M059J (cell line): Measurements from ENCODE around the gene PML. TPM values are rescaled to one million over a fixed set of nuclear protein-coding genes. Genes with fewer than 3 reads are reported as not detected.
A peak's percentile ranks its signal among the peaks of the same experiment; 100 is the strongest.
"Not testable (repeated sequence)": the region's sequence is repeated elsewhere in the genome, so short reads cannot be mapped to it uniquely, and the experiment has no call there.

Experiments used
- DNase-seq: peaks from one replicate; pipeline ENCODE4 v3.0.0-alpha.2; 2012; ENCODE audit warnings: low read depth
- total RNA-seq: library from RNA; depleted of rRNA; stranded (reverse); fragments of >200 nt; shearing (Covaris generic); gene quantifications from 2 replicates; pipeline ENCODE4 v1.2.3, GENCODE V29; 2014

Gene PML
- total RNA-seq, 1 experiment from 2014 or later, result 74.6 TPM

DNA sequence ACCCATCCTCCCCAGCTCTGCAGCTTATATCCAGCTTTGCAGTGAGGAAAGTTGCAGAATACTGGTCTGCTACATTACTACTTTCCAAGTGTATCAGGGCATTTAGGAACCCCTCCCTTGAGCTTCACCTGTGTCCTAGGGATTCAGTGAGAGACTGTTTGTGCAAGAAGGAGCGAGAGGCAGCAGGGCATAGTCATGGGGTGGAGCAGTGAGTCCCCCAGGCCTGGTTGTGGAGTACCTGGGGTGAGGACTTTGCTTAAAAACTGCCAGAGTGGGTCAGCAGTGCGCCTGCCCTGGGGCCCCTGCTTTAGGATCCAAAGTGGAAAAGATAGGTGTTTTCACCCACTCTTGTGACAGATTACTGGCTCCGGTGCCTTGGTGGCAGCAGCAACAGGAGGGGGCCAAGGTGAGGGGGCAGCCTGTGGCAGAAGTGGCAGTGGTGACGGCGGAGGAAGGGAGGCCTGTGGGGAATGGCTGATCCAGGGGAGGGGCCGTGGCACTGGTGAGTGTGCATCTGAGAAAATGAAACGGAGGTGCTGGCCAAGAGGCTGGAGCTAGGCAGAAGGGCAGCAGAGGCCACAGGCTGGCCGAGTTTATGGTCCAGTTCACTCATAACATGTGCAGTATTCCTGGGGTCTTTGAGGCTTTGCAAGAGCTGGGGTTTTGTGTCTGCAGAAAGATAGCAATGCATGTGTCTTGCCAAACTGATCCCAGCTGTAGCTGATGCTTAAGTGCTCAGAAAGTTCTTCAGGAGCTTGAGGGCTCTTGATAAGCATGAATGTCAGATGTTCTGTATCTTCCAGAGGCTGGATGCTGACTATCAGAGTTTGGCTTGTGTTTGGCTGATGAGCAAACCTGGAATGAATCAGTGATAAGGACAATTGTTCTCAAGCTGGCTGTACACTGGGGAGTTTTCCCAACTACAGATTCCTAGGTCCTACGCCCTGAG lies 44.5 kb downstream of the PML start:
- DNase-seq, result no peak

GRCh38 chr15:74039656-74040010 lies 45.1 kb downstream of the PML start:
- no peak for DNase-seq

DNA sequence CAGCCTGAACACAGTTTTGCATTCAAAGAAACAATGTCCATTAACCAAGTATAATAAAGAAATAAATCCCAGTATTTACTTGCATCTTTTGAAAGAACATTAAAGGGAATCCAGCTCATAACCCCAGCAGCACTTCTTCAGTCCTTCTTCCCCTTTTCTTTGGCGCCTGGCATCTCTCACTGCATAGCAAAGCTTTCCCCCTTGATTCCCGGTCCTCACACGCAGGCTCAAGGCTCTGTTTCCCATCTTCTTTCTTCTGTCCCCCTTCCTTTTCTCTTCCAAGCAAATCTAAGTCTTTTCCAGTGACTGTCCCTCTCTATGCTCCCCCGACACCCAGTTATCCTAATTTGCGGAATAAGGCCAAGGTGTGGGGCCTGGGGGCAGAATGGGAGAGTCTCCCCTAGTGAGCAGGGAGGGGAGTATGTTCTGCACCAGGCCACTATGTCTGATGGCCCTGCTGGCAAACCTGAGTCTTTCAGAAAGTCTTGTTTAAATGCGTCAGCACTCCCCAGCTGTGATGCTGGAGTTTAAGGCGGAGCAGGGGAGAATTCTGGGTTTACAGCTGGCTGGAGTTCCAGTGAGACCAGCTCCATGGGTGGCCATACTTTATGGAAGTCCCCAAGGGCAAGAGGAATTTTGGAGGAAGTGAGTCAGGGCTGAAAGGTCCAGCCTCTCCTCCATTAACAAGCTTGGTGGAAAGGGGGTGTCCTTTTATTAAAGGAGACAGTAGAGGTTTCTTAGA lies 45.8 kb downstream of the PML start:
- DNase-seq, result peak; percentile 89

- DNase-seq, result no peak
Measured at GRCh38 chr15:74041311-74041756, 46.8 kb downstream of the PML start.

GRCh38 chr15:74041777-74042435 lies 47.4 kb downstream of the PML start:
- no peak for DNase-seq

GRCh38 chr15:74042603-74043424 lies 48.3 kb downstream of the PML start:
- DNase-seq, result no peak

DNA sequence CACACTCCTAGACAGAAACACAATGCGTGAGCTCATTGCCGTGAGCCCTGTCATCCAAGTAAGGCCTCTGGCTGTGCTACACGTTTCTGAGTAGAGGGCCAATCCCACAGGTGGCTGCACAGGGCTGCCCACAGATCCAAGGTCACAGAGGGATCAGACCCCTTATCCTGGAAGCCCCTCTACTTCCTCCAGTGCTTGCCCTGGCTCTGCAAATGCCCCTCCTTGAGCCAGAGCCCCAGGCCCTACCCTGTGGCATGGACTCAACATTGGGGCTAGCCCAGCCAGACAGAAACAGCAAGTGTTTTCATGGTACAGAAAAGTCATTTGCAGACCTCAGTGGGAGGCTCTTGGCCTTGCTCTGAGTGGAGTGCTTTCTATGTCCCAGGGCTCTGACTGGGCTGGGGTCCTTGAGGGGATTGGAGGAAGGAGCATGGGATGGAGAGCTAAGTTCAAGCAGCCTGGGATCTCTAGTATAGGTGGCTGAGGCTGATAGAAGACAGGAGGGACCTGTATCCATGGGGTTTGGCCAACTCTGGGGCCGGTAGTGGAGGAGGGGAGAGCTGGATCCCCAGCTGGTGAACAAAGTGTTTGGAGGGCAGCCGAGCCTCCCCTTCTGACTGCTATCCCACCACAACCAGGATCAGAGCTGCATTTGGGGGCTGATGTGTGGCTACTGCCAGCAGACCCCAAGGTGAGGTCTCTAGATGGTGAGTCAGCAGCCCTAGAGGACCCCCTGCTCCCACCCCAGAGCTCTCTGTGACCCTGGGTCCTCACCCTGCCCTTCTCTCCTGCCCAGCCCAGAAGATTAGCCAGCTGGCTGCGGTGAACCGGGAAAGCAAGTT lies 49.1 kb downstream of the PML start:
- no peak for DNase-seq

- no peak for DNase-seq
Measured at GRCh38 chr15:74044267-74045110, 50.0 kb downstream of the PML start.

- DNase-seq, result no peak
Measured at GRCh38 chr15:74045184-74045583, 50.7 kb downstream of the PML start.

- no peak for DNase-seq
Measured at GRCh38 chr15:74045636-74046274, 51.2 kb downstream of the PML start.

- DNase-seq, result no peak
Measured at GRCh38 chr15:74046275-74046674, 51.8 kb downstream of the PML start.

DNA sequence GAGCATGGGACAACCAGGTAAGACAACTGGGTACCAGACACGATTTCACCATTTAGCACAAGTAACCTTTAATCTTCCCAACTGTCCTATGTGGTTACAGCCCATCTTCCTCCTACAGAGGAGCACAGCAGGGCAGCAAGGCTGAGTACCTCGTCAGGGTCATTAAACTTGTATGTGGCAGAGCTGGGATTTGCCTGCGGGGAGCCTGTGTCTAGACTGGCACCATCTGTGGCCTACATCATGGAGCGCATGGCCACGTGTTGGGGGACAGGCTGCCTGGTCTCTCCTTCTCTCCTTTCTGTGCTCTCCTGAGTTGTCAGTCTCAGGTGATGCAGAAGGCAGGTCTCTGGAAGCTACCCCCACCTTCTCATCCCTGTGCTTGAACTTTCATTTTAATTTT lies 55.6 kb downstream of the PML start:
- DNase-seq, result no peak

DNA sequence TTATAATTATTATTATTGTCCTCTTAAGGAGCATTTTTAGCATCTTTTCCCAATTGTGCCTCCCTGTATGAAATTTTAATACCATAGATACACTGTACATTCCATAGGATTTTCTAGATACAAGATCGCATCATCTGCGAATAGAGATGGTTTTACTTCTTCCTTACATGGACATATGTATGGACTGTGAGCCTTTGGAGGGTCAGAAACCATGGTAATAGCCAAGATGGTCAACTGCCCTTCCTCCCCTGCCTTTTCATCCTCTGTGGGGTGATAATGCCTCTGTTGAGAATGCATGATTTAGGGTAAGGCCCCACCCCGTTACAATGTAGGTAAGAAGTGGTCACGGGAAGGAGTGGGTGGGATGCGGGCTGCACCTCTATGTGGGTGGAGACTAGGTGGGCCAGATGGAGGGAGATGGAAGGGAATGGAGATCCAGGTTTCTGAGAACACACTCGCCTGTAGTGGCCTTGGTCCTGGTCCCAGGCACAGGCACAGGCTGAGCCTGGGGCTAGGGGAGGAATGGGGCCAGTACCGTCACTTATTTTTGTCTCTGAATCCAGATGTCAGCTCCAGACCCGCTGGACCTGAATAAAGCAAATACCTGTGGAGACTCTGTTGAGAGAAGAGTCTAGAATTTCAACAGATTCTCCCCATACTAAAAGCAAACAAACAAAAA lies 56.2 kb downstream of the PML start:
- DNase-seq, result no peak

GRCh38 chr15:74052271-74053260 lies 58.0 kb downstream of the PML start:
- not testable (repeated sequence) for DNase-seq

DNA sequence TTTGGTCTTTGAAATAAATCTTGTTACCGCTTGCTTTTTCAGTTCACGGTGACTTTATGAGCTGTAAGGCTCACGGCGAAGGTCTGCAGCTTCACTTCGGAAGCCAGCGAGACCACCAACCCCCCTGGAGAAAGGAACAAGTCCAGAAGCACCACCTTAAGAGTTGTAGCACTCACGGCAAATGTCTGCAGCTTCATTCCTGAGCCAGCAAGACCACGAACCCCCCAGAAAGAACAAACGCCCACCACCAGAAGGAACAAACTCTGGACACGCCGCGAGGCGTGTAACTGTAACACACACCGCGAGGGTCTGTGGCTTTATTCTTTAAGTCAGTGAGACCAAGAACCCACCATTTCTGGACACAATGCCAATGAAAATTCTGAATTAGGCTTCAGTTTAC lies 59.0 kb downstream of the PML start:
- DNase-seq, result no peak

- DNase-seq, result peak; percentile 43
Measured at GRCh38 chr15:74053941-74054529, 59.5 kb downstream of the PML start.

DNA sequence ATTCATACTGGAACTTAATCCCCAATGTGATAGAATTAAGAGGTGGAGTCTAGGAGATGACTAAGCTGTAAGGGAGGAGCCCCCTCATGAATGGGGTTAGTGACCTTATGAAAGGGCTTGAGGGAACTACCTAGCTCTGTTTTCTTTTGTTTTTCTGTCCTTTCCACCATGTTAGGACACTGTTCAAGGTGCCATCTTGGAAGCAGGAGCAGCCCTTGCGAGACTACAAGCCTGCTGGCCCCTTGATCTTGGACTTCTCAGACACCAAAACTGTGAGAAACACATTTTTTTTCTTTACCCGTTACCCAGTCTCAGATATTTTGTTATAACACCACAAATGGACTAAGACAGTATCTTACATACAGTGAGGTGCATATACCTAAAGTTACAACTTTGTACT lies 61.3 kb downstream of the PML start:
- no peak for DNase-seq
